ENCODE results near the gene TAGLN.
"Not testable (repeated sequence)": the region's sequence is repeated elsewhere in the genome, so short reads cannot be mapped to it uniquely, and the experiment has no call there.

Gene TAGLN

GRCh38 chr11:117180661-117181585 lies 18.2 kb upstream of the TAGLN start:
- peak; percentile 38 for DNase-seq (ENCODE audit: low read depth)

- DNase-seq (ENCODE audit: low read depth), result no peak
Measured at GRCh38 chr11:117181586-117182550, 17.3 kb upstream of the TAGLN start.

DNA sequence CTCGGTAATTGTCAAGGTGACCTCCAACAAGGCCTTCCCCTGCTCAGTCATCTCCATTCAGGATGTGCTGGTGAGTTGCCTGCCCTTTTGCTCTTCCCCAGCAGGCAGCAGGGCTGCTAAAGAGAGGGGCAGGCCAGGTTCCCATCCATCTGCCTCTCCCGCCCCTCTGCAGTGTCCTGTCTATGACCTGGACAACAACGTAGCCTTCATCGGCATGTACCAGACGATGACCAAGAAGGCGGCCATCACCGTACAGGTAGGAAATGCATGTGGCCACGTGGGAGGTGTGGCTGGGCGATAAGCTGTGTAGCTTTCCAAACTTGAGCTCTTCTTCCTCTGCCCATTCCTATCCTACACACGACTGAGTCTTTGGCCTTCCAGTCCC lies 16.6 kb upstream of the TAGLN start:
- no peak for DNase-seq (ENCODE audit: low read depth)

DNA sequence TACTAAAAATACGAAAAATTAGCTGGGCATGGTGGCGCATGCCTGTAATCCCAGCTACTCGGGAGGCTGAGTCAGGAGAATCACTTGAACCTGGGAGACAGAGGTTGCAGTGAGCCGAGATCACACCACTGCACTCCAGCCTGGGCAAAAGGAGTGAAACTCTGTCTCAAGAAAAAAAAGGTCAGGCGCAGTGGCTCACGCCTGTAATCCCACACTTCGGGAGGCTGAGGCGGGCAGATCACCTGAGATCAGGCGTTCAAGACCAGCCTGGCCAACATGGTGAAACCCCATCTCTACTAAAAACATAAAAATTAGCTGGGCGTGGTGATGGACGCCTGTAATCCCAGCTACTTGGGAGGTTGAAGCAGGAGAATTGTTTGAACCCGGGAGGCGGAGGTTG lies 16.0 kb upstream of the TAGLN start:
- DNase-seq (ENCODE audit: low read depth), result not testable (repeated sequence)

DNA sequence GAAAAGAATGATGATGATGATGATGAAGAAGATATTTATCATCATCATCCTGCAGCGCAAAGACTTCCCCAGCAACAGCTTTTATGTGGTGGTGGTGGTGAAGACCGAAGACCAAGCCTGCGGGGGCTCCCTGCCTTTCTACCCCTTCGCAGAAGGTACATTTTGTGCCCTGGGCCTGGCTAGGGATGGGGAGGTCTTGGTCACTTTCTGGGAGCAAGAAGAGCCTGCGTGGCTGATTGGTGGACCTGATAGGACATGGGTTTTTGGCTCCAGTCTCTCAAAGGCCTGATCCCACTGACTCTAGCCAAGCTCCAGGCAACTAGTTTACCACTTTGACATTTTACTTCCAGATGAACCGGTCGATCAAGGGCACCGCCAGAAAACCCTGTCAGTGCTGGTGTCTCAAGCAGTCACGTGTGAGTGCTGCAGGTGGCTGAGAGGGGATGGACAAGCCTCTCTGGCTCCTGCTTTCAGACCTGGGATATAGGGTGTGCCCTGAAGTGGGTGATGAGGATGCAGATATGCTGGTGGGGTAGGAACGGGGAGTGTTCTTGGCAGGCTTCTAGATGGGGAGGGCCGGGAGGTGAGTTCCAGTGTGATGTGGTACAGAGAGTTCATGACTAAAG lies 15.3 kb upstream of the TAGLN start:
- DNase-seq (ENCODE audit: low read depth), result no peak

DNA sequence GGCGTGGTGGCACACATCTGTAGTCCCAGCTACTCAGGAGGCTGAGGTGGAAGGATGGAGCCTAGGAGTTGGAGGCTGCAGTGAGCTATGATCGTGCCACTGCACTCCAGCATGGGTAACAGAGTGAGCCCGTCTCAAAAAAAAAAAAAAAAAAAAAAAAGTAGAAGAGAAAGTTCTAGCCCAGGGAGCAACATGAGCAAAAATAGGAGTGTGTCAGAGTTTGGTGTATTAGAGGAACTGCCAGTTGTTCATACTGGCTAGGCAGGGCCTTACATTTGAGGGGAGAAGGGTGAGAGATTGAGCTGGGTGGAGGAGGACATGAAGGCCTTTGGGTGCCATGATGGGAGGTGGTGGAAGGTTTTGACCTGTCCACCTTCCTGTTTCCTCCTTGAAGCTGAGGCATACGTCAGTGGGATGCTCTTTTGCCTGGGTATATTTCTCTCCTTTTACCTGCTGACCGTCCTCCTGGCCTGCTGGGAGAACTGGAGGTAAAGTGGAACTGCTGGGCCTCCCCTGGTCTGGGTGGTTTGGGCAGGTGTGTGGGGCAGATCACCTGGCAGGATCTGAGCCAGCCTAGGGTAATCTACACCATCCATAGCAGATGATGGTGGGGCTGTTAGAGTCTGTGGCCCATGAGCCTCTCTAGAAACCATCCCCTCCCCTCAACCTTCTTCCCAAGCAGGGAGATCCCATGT lies 13.3 kb upstream of the TAGLN start:
- no peak for DNase-seq (ENCODE audit: low read depth)

- DNase-seq (ENCODE audit: low read depth), result no peak
Measured at GRCh38 chr11:117186431-117186761, 12.8 kb upstream of the TAGLN start.

DNA sequence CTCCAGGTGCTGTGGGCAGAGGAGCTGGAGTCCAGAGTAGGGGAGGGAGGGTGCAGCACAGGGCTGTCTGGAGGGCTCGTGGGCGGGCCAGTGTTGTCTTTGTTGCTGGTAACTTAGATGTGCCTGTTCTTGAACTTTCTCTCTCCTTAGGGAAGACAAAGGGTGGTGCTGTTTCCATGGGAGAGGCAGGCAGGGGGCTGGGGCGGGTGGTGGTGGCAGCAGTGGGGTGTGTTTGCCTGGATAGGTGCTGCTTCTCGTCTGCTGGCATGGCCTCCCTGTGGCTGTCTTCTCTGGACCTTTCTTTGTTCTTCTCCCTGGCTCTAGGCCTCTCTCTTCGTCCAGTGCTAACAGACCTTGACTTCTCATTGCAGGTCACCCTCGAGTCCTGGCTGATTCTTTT lies 12.2 kb upstream of the TAGLN start:
- no peak for DNase-seq (ENCODE audit: low read depth)

DNA sequence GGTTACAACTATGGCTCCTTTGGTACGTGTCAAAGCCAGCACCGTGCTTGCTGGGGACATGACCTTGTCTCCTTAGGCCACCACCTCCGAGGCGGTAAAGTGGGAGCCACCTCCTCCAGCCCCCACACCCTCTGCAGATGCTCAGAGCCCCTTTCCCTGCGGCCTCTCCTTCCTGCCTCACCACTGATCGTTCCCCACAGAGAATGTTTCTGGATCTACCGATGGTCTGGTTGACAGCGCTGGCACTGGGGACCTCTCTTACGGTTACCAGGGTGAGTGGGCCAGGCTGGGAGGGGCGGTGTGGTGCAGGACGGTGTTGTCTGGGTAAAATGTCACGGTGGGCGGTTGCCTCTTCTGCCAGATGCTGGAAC lies 11.8 kb upstream of the TAGLN start:
- no peak for DNase-seq (ENCODE audit: low read depth)

- no peak for DNase-seq (ENCODE audit: low read depth)
Measured at GRCh38 chr11:117187799-117188481, 11.2 kb upstream of the TAGLN start.

DNA sequence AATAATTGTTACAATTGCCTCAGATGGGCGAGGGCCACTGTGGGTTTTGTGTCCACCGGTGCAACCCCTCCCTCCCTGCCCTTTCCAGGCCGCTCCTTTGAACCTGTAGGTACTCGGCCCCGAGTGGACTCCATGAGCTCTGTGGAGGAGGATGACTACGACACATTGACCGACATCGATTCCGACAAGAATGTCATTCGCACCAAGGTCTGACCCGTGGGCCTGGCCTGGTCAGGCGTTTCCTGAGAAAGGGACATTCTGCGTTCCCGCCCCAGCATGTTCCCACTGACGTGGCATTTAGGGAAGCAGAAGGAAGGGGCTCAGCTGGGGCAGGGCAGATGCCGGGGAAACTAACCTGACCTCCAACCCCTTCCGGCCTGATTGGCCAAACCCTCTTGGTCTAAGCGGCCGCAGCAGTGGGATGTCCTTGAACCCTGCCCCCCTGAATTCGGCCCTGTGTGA lies 10.5 kb upstream of the TAGLN start:
- DNase-seq (ENCODE audit: low read depth), result no peak

DNA sequence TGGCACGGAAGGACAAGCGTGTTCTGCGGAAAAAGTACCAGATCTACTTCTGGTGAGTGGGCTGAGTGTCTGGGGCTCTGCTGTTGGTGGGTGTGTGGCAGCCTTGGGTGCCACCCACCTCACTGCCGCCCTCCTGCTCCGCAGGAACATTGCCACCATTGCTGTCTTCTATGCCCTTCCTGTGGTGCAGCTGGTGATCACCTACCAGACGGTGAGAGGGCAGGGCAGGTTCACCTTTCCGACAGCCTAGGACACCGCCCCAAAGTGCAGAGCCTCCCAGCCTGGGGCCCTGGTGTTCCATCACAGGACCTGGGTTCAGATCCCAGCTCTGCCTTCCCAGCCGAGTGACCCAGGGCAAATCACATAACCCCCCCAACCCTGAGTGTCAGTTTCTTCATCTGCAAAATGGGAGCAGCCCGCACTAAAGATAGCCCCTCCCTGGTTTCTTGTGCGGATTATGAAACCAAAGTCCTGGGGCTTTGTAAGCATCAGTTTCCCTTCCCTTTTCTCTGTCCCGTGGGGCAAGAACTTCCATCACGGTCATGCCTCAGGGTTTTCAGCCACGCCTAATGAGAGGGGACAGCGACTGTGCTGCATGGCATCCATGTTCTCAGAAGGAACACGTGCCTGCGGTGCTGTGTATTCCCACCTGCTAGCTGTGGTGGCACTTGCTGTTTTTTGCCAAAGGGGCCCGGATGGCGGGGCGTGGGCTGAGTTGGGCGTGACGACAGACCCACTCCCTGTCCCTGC lies 9.8 kb upstream of the TAGLN start:
- no peak for DNase-seq (ENCODE audit: low read depth)

- DNase-seq (ENCODE audit: low read depth), result no peak
Measured at GRCh38 chr11:117189941-117190544, 9.1 kb upstream of the TAGLN start.

- DNase-seq (ENCODE audit: low read depth), result no peak
Measured at GRCh38 chr11:117191680-117192400, 7.3 kb upstream of the TAGLN start.

GRCh38 chr11:117192401-117192875 lies 6.7 kb upstream of the TAGLN start:
- no peak for DNase-seq (ENCODE audit: low read depth)

DNA sequence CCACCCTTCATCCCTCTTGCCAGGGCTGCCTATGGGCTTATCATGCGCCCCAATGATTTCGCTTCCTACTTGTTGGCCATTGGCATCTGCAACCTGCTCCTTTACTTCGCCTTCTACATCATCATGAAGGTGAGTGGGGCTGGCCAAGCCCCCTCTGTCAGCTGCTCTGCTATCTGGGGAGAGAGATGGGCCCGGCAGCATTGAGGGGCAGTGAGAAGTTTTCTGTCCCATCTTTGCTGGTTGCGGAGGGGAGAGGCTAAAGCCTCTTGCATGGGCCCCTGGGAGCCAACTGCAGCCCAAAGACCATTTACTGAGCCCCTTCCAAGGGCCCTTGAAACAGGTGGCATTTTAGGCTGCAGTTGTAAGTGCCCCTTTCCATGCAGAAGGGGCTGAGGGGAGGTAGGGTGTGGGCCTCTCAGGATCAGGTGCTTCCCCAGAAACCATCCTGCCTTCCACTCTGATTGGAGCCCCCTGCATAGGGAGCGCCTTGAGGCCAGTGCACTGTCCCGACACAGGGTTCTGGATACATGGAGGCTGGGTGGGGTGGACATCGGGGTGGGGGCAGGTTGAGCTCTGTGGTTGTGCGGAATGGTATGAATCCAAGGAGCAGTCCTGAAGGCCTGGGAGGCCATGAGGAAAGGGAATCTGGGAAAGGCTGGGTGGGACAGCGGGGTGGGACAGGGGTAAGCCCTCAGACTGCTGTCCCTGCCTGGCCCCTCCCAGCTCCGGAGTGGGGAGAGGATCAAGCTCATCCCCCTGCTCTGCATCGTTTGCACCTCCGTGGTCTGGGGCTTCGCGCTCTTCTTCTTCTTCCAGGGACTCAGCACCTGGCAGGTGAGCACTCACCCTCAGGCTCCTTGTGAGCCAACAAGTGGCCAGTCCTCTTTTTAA lies 5.8 kb upstream of the TAGLN start:
- DNase-seq (ENCODE audit: low read depth), result no peak

DNA sequence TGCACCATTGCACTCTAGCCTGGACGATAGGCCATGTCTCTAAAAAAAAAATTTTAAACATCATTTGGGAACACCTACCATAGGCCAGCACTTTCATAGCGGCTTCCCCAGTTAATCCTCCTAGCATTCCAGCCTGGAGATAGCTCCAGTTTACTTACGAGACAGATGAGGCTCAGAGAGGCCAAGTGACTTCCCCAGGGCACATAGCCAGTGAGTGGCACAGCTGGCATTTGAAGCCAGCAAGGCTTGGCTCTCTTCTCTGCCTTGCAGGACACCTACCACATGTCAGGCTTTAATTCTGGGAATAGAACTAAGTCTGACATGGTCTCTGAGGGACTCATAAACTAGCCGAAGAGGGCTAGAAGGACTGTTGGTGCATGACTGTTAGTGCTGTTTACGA lies 4.9 kb upstream of the TAGLN start:
- no peak for DNase-seq (ENCODE audit: low read depth)

DNA sequence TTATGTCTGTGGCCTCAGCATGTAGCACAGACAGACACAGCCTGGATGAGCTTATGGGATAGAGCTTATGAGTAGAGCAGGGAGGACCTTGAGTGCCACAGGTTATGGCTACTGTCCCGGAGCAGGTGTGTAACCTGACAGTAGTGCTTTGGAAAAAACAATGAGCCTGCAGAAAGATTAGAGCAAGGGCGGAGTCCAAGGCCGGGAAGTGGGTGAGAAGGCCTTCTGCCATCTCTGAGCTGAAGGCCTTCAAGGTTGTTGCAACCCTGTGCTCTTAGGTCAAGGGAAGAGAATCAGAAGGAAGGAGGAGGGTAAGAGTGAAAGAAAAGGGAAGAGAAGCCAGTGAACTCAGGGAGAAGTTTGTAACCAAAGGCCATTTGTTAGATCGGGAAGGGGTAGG lies 3.9 kb upstream of the TAGLN start:
- DNase-seq (ENCODE audit: low read depth), result no peak

Measured in T-helper 22 cell (primary cell).